ENCODE measurements around the gene NAV1.
A peak's percentile ranks its signal among the peaks of the same experiment; 100 is the strongest.
"Not testable (repeated sequence)": the region's sequence is repeated elsewhere in the genome, so short reads cannot be mapped to it uniquely, and the experiment has no call there.

The NAV1 gene

GRCh38 chr1:201570181-201570885 is 31.4 kb downstream of the NAV1 start:
- no peak for ATAC-seq
- H3K9me3 Mint-ChIP-seq: no peaks in the 10 kb centered on the region
- no peaks in the 10 kb centered on the region for H3K36me3 Mint-ChIP-seq (ENCODE audit: low read depth)
- no peak overlapping the region for H3K4me3 Mint-ChIP-seq
- H3K27me3 Mint-ChIP-seq: no peaks in the 10 kb centered on the region
- DNase-seq: no peak
- no peak overlapping the region for H3K27ac Mint-ChIP-seq
- no peaks in the 10 kb centered on the region for H3K4me1 Mint-ChIP-seq

GRCh38 chr1:201570886-201571624 is 32.1 kb downstream of the NAV1 start:
- H3K9me3 Mint-ChIP-seq: no peaks in the 10 kb centered on the region
- no peaks in the 10 kb centered on the region for H3K36me3 Mint-ChIP-seq (ENCODE audit: low read depth)
- no peaks in the 10 kb centered on the region for H3K27me3 Mint-ChIP-seq
- no peaks in the 10 kb centered on the region for H3K4me1 Mint-ChIP-seq
- no peak overlapping the region for H3K27ac Mint-ChIP-seq
- H3K4me3 Mint-ChIP-seq: no peak overlapping the region
- ATAC-seq: peak; percentile 45
- DNase-seq: no peak

GRCh38 chr1:201573030-201573429 is 34.1 kb downstream of the NAV1 start:
- Mint-ChIP-seq H3K4me3 (no peak overlapping the region), H3K36me3 (ENCODE audit: low read depth) (no peaks in the 10 kb centered on the region), H3K9me3 (peaks cover 5% of the 10 kb centered on the region), H3K27ac (no peak overlapping the region), H3K4me1 (no peaks in the 10 kb centered on the region), H3K27me3 (no peaks in the 10 kb centered on the region)
- no peak for DNase-seq
- no peak for ATAC-seq

- no peak overlapping the region for H3K27ac Mint-ChIP-seq
- H3K9me3 Mint-ChIP-seq: peaks cover 5% of the 10 kb centered on the region
- no peaks in the 10 kb centered on the region for H3K4me1 Mint-ChIP-seq
- no peaks in the 10 kb centered on the region for H3K36me3 Mint-ChIP-seq (ENCODE audit: low read depth)
- DNase-seq (no peak), ATAC-seq (no peak)
- H3K27me3 Mint-ChIP-seq: no peaks in the 10 kb centered on the region
- H3K4me3 Mint-ChIP-seq: no peak overlapping the region
Observed at GRCh38 chr1:201573923-201574322, 35.0 kb downstream of the NAV1 start.

GRCh38 chr1:201575912-201576311 is 37.0 kb downstream of the NAV1 start:
- H3K27ac Mint-ChIP-seq: no peak overlapping the region
- DNase-seq (no peak), ATAC-seq (no peak)
- H3K27me3 Mint-ChIP-seq: no peaks in the 10 kb centered on the region
- peaks cover 5% of the 10 kb centered on the region for H3K9me3 Mint-ChIP-seq
- H3K4me1 Mint-ChIP-seq: no peaks in the 10 kb centered on the region
- no peaks in the 10 kb centered on the region for H3K36me3 Mint-ChIP-seq (ENCODE audit: low read depth)
- H3K4me3 Mint-ChIP-seq: no peak overlapping the region

- Mint-ChIP-seq H3K4me1 (no peaks in the 10 kb centered on the region), H3K4me3 (no peak overlapping the region), H3K27me3 (no peaks in the 10 kb centered on the region), H3K27ac (no peak overlapping the region), H3K9me3 (peaks cover 5% of the 10 kb centered on the region), H3K36me3 (ENCODE audit: low read depth) (no peaks in the 10 kb centered on the region)
- no peak for ATAC-seq
- DNase-seq: no peak
Observed at GRCh38 chr1:201576914-201577313, 38.0 kb downstream of the NAV1 start.

- no peaks in the 10 kb centered on the region for H3K4me1 Mint-ChIP-seq
- H3K4me3 Mint-ChIP-seq: no peak overlapping the region
- ATAC-seq (no peak), DNase-seq (no peak)
- peaks cover 5% of the 10 kb centered on the region for H3K9me3 Mint-ChIP-seq
- H3K27me3 Mint-ChIP-seq: no peaks in the 10 kb centered on the region
- H3K27ac Mint-ChIP-seq: no peak overlapping the region
- H3K36me3 Mint-ChIP-seq (ENCODE audit: low read depth): no peaks in the 10 kb centered on the region
Observed at GRCh38 chr1:201578008-201578888, 39.3 kb downstream of the NAV1 start.

GRCh38 chr1:201581371-201581770 is 42.4 kb downstream of the NAV1 start:
- not testable (repeated sequence) for DNase-seq; ATAC-seq; H3K4me1 Mint-ChIP-seq; H3K36me3 Mint-ChIP-seq (ENCODE audit: low read depth); H3K4me3 Mint-ChIP-seq; H3K27ac Mint-ChIP-seq; H3K27me3 Mint-ChIP-seq; H3K9me3 Mint-ChIP-seq

GRCh38 chr1:201582705-201583442 is 43.9 kb downstream of the NAV1 start:
- ATAC-seq (peak; percentile 28), DNase-seq (no peak)
- Mint-ChIP-seq H3K27ac (no peak overlapping the region), H3K36me3 (ENCODE audit: low read depth) (no peaks in the 10 kb centered on the region), H3K4me1 (no peaks in the 10 kb centered on the region), H3K27me3 (no peaks in the 10 kb centered on the region), H3K4me3 (no peak overlapping the region), H3K9me3 (peaks cover under 1% of the 10 kb centered on the region)

GRCh38 chr1:201583663-201584062 is 44.7 kb downstream of the NAV1 start:
- Mint-ChIP-seq H3K4me3 (no peak overlapping the region), H3K4me1 (no peaks in the 10 kb centered on the region), H3K27me3 (no peaks in the 10 kb centered on the region), H3K27ac (no peak overlapping the region), H3K36me3 (ENCODE audit: low read depth) (no peaks in the 10 kb centered on the region), H3K9me3 (no peaks in the 10 kb centered on the region)
- ATAC-seq (no peak), DNase-seq (no peak)

GRCh38 chr1:201584471-201585092 is 45.7 kb downstream of the NAV1 start:
- no peak overlapping the region for H3K27ac Mint-ChIP-seq
- DNase-seq: no peak
- H3K4me1 Mint-ChIP-seq: no peaks in the 10 kb centered on the region
- no peaks in the 10 kb centered on the region for H3K9me3 Mint-ChIP-seq
- H3K4me3 Mint-ChIP-seq: no peak overlapping the region
- ATAC-seq: no peak
- H3K36me3 Mint-ChIP-seq (ENCODE audit: low read depth): no peaks in the 10 kb centered on the region
- H3K27me3 Mint-ChIP-seq: no peaks in the 10 kb centered on the region

GRCh38 chr1:201585093-201585483 is 46.2 kb downstream of the NAV1 start:
- no peak overlapping the region for H3K4me3 Mint-ChIP-seq
- ATAC-seq (no peak), DNase-seq (no peak)
- H3K36me3 Mint-ChIP-seq (ENCODE audit: low read depth): no peaks in the 10 kb centered on the region
- no peaks in the 10 kb centered on the region for H3K4me1 Mint-ChIP-seq
- no peaks in the 10 kb centered on the region for H3K27me3 Mint-ChIP-seq
- no peak overlapping the region for H3K27ac Mint-ChIP-seq
- H3K9me3 Mint-ChIP-seq: no peaks in the 10 kb centered on the region

GRCh38 chr1:201585901-201586300 is 47.0 kb downstream of the NAV1 start:
- ATAC-seq: no peak
- no peaks in the 10 kb centered on the region for H3K36me3 Mint-ChIP-seq (ENCODE audit: low read depth)
- H3K27me3 Mint-ChIP-seq: no peaks in the 10 kb centered on the region

GRCh38 chr1:201586806-201587205 is 47.9 kb downstream of the NAV1 start:
- ATAC-seq: no peak
- Mint-ChIP-seq H3K4me3 (no peak overlapping the region), H3K9me3 (no peaks in the 10 kb centered on the region), H3K27ac (no peak overlapping the region), H3K27me3 (no peaks in the 10 kb centered on the region), H3K36me3 (ENCODE audit: low read depth) (no peaks in the 10 kb centered on the region), H3K4me1 (no peaks in the 10 kb centered on the region)
- DNase-seq: no peak

More at GRCh38 chr1:201585901-201586300, 47.0 kb downstream of the NAV1 start:
- Mint-ChIP-seq H3K27ac (no peak overlapping the region), H3K9me3 (no peaks in the 10 kb centered on the region), H3K4me1 (no peaks in the 10 kb centered on the region), H3K4me3 (no peak overlapping the region)
- DNase-seq: no peak
